CD4-positive, alpha-beta T cell (primary cell): ENCODE data around the gene ACVR1. TPM values are rescaled to one million over a fixed set of nuclear protein-coding genes. Genes with fewer than 3 reads are reported as not detected.

ENCODE experiments used
- ATAC-seq: fragments of 200-7000 bp; cut with Tn5 transposase; one replicate; pipeline ENCODE4 v1.10.0; 2022; ENCODE audit warnings: mild to moderate bottlenecking; ENCODE audit not compliant: poor library complexity
- CTCF ChIA-PET: fragments of 350-600 bp; sonication (Branson Sonifier 250); formaldehyde crosslinking; loops from one replicate; lab custom pipeline; 2021; ENCODE audit warnings: antibody characterized with exemption, inconsistent platforms; lab: Charles Lee
- POLR2A ChIA-PET: fragments of 350-600 bp; sonication (Branson Sonifier 250); formaldehyde crosslinking; loops from one replicate; lab custom pipeline; 2021; ENCODE audit warnings: antibody characterized with exemption, inconsistent platforms; lab: Charles Lee
- DNase-seq, 14 experiments: peaks; one replicate each; pipeline ENCODE4 v3.0.0-alpha.2; 2013 to 2020; ENCODE audit warnings: mixed read lengths in 2 of 14
- H3K27ac ChIP-seq, 2 donors: one replicate each; pipeline versions ENCODE4 v1.5.1 to v1.7.0; 2013; ENCODE audit warnings: low read length in 2 of 2, low read depth in 1 of 2, mild to moderate bottlenecking in 1 of 2
- H3K27me3 ChIP-seq, 2 experiments: 1 replicate in 1 of 2; 2 replicates in 1 of 2; pipeline versions ENCODE4 v1.6.1 to v1.7.0; 2013; ENCODE audit warnings: low read length in 2 of 2, control low read depth in 1 of 2, mild to moderate bottlenecking in 1 of 2, moderate library complexity in 1 of 2; ENCODE audit not compliant: insufficient read depth in 2 of 2, control insufficient read depth in 1 of 2
- H3K36me3 ChIP-seq: one replicate; pipeline ENCODE4 v1.6.1; 2013; ENCODE audit warnings: low read length, control low read depth; ENCODE audit not compliant: insufficient read depth
- H3K4me1 ChIP-seq: one replicate; pipeline ENCODE4 v1.6.1; 2013; ENCODE audit warnings: low read length, control low read depth; ENCODE audit not compliant: insufficient read depth
- H3K4me3 ChIP-seq: one replicate; pipeline ENCODE4 v1.5.1; 2013; ENCODE audit warnings: mild to moderate bottlenecking, low read length, moderate library complexity
- H3K9me3 ChIP-seq, 2 experiments: 1 replicate in 1 of 2; 2 replicates in 1 of 2; pipeline versions ENCODE4 v1.6.1 to v1.7.0; 2013; ENCODE audit warnings: low read length in 2 of 2, mild to moderate bottlenecking in 2 of 2, control low read depth in 1 of 2, moderate library complexity in 1 of 2; ENCODE audit not compliant: control insufficient read depth in 1 of 2, insufficient read depth in 1 of 2
- H3K27ac Mint-ChIP-seq: one replicate; pipeline ENCODE4 v1.8.0; 2020; ENCODE audit warnings: mixed read lengths
- H3K27me3 Mint-ChIP-seq: one replicate; pipeline ENCODE4 v1.8.0; 2021; ENCODE audit warnings: mixed read lengths
- H3K36me3 Mint-ChIP-seq: one replicate; pipeline ENCODE4 v1.8.0; 2021; ENCODE audit warnings: low read depth, mixed read lengths
- H3K4me1 Mint-ChIP-seq: one replicate; pipeline ENCODE4 v1.8.0; 2021; ENCODE audit warnings: low read depth, mixed read lengths
- H3K4me3 Mint-ChIP-seq: one replicate; pipeline ENCODE4 v1.8.0; 2020; ENCODE audit warnings: mild to moderate bottlenecking, mixed read lengths
- H3K9me3 Mint-ChIP-seq: one replicate; pipeline ENCODE4 v1.8.0; 2020; ENCODE audit warnings: mixed read lengths
- intact Hi-C, 2 experiments: fragments of 100-400 bp; cut with DNase I in 1 of 2; cut with micrococcal nuclease in 1 of 2; formaldehyde crosslinking; loops; one replicate each; pipeline versions ENCODE4 v1.15.1 to v1.9.0; 2023 to 2025; cut with DNase I, micrococcal nuclease
- total RNA-seq, 174 experiments: library from RNA in 2 of 174; stranded (reverse) in 2 of 174; gene quantifications; one replicate each; pipeline ENCODE4 v1.2.3 and lab custom pipeline; 2021 to 2026
- TF ChIP-seq, protein P1 (sequence below): fragments of 200-600 bp; IDR thresholded peaks from one replicate; pipeline ENCODE4 v1.8.0; 2022; ENCODE audit warnings: antibody characterized with exemption, mild to moderate bottlenecking

The ACVR1 gene
- total RNA-seq, 2 experiments from 2014 or later: 14.3 to 16.7 TPM

DNA sequence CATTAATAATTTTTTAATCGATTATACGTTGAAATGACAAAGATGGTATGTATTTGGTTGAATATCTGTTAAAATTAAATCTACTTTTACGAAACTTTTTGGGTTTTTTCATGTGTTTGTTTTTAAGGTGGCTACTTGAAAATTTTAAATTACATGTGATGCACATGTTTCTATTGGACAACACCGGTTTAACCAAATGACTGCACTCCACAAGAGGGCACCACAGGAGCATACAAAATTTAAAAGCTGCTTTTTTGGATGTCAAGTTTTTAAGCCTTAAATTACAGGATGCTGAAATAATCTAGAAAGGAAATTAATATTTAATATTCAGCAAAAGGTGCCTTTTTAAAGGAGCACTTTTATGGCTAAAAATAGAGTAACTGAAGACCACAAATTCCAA is 98.7 kb downstream of the ACVR1 start:
- no peak overlapping the region for H3K4me3 Mint-ChIP-seq
- H3K4me1 Mint-ChIP-seq: peaks cover 13% of the 10 kb centered on the region
- Histone ChIP-seq H3K27me3 (no peaks in the 10 kb centered on the region), H3K27ac (no peak overlapping the region), H3K9me3 (no peaks in the 10 kb centered on the region), H3K36me3 (peaks cover 55% of the 10 kb centered on the region), H3K4me3 (no peak overlapping the region), H3K4me1 (peaks cover 8% of the 10 kb centered on the region)
- ChIA-PET CTCF (interaction anchor here (0.6 kb wide), 1 partner anchor 235 kb away, joined by 3 read pairs; no protein-coding TSS in a partner anchor), POLR2A (no interaction called here)
- no peak for ATAC-seq
- no peaks in the 10 kb centered on the region for H3K9me3 Mint-ChIP-seq
- TF ChIP-seq, protein P1, sequence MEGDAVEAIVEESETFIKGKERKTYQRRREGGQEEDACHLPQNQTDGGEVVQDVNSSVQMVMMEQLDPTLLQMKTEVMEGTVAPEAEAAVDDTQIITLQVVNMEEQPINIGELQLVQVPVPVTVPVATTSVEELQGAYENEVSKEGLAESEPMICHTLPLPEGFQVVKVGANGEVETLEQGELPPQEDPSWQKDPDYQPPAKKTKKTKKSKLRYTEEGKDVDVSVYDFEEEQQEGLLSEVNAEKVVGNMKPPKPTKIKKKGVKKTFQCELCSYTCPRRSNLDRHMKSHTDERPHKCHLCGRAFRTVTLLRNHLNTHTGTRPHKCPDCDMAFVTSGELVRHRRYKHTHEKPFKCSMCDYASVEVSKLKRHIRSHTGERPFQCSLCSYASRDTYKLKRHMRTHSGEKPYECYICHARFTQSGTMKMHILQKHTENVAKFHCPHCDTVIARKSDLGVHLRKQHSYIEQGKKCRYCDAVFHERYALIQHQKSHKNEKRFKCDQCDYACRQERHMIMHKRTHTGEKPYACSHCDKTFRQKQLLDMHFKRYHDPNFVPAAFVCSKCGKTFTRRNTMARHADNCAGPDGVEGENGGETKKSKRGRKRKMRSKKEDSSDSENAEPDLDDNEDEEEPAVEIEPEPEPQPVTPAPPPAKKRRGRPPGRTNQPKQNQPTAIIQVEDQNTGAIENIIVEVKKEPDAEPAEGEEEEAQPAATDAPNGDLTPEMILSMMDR: peak; percentile 64
- peaks cover 69% of the 10 kb centered on the region for H3K36me3 Mint-ChIP-seq
- no peaks in the 10 kb centered on the region for H3K27me3 Mint-ChIP-seq
- intact Hi-C loops: loop anchor here (1.0 to 10.0 kb wide), 4 partner anchors 233 to 977 kb away; no protein-coding TSS in a partner anchor
- peak; percentile 13 to 62 (median 39) for DNase-seq
- no peak overlapping the region for H3K27ac Mint-ChIP-seq

DNA sequence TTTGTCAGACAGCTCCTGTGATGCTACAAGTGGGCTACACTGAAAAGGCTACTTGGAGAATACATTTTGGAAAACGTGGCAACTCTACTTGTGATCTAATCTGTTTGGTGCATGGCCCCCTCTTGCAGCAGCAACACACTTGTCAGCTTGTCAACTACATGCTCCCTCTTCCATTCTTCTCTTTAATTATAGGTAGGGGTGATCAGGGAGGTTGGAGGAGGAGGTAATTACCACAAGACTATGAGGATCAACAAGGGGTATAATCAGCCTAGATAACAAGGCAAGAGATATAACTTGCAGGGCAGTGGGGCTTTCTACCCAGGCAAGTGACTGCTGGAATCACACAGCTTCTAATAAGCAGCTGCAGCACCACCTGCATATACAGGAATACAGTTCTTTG is 104.9 kb downstream of the ACVR1 start:
- ATAC-seq: no peak
- Mint-ChIP-seq H3K27ac (no peak overlapping the region), H3K4me3 (no peak overlapping the region), H3K4me1 (peaks cover 4% of the 10 kb centered on the region), H3K27me3 (no peaks in the 10 kb centered on the region), H3K36me3 (peaks cover 90% of the 10 kb centered on the region), H3K9me3 (no peaks in the 10 kb centered on the region)
- no peak for DNase-seq
- TF ChIP-seq, protein P1: no peak
- no peaks in the 10 kb centered on the region for H3K9me3 ChIP-seq
- H3K4me3 ChIP-seq: no peak overlapping the region
- no peak overlapping the region for H3K27ac ChIP-seq
- H3K27me3 ChIP-seq: no peaks in the 10 kb centered on the region
- CTCF ChIA-PET: no interaction called here
- POLR2A ChIA-PET: no interaction called here
- H3K36me3 ChIP-seq: peaks cover 63% of the 10 kb centered on the region
- intact Hi-C loops: loop anchor here (10.0 kb wide), 2 partner anchors 466 to 984 kb away; no protein-coding TSS in a partner anchor
- no peaks in the 10 kb centered on the region for H3K4me1 ChIP-seq

DNA sequence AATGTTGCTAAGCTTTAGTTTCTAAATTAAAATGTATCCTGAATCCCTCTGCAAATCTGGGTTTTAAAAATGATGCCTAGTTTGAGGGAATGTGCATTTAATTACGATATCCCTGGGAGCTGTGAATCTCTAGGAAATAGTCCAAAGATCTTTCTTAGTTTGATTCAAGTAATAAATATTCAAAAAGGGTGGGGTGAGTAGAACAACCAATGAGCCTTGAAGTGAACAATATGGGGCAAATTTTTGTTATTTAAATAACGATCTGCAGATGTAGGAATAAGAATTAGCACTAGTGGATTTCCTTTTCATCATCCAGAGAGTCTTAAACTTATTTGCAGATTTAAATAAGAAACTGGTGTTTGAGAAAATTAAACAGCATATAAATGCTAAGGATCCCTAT is 106.3 kb downstream of the ACVR1 start:
- peaks cover 66% of the 10 kb centered on the region for H3K36me3 ChIP-seq
- CTCF ChIA-PET: no interaction called here
- intact Hi-C loops: loop anchor here (10.0 kb wide), 2 partner anchors 465 to 985 kb away; no protein-coding TSS in a partner anchor

More for the DNA sequence above, 106.3 kb downstream of the ACVR1 start:
- no peaks in the 10 kb centered on the region for H3K9me3 Mint-ChIP-seq
- no peaks in the 10 kb centered on the region for H3K27me3 Mint-ChIP-seq
- H3K27ac Mint-ChIP-seq: no peak overlapping the region
- H3K4me3 Mint-ChIP-seq: no peak overlapping the region
- no peak for ATAC-seq
- H3K4me3 ChIP-seq: no peak overlapping the region
- H3K36me3 Mint-ChIP-seq: peaks cover 89% of the 10 kb centered on the region
- H3K27me3 ChIP-seq: no peaks in the 10 kb centered on the region
- no peak for DNase-seq
- TF ChIP-seq, protein P1: no peak
- no peaks in the 10 kb centered on the region for H3K4me1 ChIP-seq
- H3K9me3 ChIP-seq: no peaks in the 10 kb centered on the region
- H3K27ac ChIP-seq: no peak overlapping the region
- peaks cover 4% of the 10 kb centered on the region for H3K4me1 Mint-ChIP-seq
- POLR2A ChIA-PET: no interaction called here
